Femur (tissue), 1 donor: Measurements from ENCODE around the gene TMEM128.
"Not testable (repeated sequence)": the region's sequence is repeated elsewhere in the genome, so short reads cannot be mapped to it uniquely, and the experiment has no call there.

Source experiments
- DNase-seq: peaks from one replicate; pipeline ENCODE4 v3.0.0-alpha.2; 2017

Gene TMEM128, protein sequence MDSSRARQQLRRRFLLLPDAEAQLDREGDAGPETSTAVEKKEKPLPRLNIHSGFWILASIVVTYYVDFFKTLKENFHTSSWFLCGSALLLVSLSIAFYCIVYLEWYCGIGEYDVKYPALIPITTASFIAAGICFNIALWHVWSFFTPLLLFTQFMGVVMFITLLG

DNA sequence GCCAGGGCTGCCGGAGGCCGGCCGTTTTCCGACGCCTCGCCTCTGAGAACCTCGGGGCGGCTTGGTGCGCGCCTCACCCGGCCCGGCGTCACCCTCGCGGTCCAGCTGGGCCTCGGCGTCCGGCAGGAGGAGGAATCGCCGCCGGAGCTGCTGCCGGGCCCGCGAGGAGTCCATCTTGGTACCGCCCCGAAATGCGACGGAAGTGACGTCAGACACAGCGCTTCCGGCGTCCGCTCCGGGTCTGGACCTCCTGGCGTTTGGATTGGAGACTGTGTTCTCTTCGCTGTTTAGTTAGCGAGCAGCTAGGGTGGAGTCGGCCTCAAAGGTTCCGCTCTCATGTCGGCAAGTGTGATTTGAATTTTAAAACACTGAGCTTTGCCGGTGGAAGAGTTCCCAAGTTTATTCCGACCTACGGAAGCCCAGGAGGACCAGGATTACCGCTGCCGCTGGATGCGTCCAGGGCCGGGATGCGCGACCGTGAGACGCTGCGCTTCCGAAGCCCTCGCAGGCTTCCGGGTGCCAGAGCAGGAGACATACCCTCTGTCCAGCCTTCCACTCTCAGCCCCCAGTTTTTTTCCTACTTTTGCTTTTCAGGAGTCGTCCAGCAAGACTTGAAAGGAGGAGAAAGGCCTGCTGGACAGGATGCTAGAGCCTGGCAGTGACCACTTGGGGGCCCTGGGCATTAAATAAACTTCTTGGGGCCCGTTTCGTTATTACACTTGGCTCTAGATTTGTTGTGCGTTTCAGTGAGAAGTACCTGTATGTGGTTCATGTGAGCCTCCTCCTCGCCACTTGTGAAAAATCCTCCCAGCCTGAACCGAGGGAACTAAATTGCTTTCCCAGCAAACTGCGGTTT is at the start of gene TMEM128:
TMEM128 (minus strand) TSS at position 195 of the 856 bp plus-strand sequence; CDS start at position 174, 21 bp downstream.
- DNase-seq = peak; percentile 97

DNA sequence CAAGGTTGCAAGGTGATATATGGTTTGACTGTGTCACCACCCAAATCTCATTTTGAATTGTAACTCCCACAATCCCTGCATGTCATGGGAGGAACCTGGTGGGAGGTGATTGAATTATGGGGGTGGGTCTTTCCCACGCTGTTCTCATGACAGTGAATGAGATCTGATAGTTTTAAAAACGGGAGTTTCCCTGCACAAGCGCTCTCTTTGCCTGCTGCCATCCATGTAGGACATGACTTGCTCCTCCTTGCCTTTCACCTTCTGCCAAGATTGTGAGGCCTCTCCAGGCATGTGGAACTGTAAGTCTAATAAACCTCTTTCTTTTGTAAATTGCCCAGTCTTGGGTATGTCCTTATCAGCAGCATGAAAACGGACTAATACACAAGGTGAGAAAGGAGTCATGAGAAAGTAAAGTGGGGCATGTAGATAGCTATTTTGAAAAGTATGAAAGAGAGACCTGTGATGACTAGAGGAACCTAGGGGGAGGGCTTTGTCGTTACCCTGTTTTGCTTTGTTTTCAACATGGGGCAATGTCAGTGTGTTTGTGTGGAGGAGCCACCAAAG is 48.3 kb upstream of the TMEM128 start:
- DNase-seq = no peak

DNA sequence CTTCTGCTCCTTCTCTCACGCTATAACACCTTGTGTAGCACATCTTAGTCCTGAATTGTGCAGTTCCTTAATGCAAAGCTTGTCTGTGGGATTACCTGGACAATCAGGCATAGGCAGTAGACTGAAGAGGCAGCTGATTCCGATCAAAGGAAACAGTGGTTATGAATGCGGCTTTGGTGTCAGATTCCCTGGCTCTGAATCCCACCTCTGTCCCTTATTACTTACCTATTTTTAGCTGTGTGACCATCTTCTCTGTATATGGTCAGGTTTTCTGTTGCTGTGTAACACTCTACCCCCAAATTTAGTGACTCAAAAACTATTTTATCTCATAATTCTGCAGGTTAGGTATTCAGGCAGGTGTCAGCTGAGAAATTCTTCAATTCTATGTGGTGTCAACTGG is 45.3 kb upstream of the TMEM128 start:
- DNase-seq = no peak

DNA sequence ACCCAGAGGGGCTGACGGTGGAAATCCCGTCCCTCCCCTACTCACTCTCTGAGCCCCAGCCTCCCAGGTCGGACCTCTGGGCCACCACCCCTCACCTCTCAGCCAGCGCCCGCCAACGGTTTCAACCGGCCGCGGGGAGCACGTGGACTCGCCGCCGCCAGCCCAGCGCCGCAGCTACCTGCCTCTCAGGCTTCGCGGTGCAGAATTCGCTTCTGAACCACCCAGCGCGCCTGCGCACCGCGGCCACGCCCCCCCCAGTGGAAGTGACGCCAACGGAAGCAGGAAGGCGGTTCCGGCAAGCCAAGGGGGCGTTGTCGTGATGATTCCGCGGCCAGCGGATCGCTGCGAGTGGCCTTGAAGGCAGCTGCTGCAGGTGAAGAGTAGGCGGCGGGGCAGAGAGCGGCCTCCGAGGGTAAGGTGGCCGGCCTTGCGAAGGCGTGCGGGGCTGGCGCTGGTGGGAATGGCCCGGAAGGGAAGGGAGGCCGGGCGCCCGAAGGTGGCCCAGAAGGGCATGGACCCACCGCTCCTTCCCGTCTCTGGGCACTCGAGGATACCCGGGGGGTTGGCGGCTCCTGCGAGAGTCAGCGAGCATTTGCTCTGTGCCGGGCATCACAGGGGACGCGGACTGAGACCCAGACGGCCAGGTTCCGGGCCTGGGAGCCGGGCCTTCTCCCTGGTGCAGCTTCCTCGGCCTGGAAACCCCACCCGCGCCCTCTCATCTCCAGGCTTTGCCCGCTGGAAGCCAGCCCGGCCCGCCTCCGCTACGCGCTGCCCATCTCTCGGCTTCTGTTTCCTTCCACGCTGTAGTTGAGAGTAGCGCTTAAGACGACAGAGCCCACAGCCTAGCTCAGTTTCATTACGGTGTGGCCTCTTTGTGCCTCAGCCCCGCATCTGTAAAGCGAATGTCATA is 42.2 kb upstream of the TMEM128 start, which contains the start of the genes LYAR and ZBTB49:
LYAR (minus strand) TSS at position 214 of the 910 bp plus-strand sequence. CDS start 6,412 bp downstream, outside the sequence.
ZBTB49 (plus strand) TSS at position 311 of the 910 bp plus-strand sequence. CDS start 9,695 bp downstream, outside the sequence.
- peak; percentile 97 for DNase-seq

DNA sequence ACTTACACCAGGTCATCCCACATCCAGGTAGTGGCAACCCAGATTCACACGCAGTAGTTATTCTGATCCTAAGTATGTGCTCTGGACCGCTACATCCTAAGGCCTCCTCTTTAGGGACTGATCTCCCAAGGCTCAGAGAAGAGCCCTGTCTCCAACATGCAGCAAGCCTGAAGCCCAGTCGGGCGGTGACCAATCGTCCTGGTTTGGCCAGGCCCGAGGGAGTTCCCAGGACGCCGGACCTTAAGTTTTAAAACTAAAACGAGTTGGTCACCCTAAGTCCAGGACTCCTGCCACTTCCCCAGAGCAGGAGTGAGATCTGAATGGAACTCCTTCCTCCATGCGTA is 41.5 kb upstream of the TMEM128 start:
- DNase-seq = no peak

DNA sequence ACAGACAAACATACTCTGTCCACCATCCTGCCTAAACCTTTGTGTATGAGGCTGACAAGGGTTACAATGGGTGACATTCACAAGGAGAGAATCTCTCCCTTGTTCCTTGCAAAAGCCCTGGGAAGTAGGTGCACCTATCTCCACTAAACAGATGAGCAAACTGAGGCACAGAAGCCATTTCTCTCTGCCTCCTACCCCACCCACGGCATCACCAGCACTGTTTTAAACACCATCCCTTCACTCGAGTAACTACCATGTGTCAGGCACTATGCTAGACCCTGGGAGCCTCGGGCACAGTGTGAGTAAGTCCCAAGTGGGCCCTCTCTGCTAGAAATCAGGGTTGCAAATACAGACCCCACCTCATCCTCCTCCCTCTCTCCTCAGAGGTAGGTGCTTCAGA is 41.0 kb upstream of the TMEM128 start:
- no peak for DNase-seq

DNA sequence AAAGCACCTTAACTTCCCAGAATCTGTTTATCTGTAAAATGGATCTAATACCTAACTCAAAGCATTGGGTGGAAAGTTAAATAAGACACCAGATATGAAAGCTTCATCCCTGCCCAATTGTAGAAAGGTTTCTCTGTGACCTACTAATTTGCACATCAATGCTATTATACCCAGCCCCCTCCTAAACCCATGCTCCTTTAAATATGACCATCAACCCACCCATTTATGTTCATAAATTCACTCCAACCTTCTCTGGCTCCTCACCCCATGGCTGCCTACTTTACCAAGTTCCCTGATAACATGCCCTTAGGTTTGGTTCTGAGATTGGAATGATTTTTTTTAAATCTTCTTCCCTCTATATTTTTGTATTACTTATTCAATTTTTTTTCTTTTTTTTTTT is 40.1 kb upstream of the TMEM128 start:
- no peak for DNase-seq

DNA sequence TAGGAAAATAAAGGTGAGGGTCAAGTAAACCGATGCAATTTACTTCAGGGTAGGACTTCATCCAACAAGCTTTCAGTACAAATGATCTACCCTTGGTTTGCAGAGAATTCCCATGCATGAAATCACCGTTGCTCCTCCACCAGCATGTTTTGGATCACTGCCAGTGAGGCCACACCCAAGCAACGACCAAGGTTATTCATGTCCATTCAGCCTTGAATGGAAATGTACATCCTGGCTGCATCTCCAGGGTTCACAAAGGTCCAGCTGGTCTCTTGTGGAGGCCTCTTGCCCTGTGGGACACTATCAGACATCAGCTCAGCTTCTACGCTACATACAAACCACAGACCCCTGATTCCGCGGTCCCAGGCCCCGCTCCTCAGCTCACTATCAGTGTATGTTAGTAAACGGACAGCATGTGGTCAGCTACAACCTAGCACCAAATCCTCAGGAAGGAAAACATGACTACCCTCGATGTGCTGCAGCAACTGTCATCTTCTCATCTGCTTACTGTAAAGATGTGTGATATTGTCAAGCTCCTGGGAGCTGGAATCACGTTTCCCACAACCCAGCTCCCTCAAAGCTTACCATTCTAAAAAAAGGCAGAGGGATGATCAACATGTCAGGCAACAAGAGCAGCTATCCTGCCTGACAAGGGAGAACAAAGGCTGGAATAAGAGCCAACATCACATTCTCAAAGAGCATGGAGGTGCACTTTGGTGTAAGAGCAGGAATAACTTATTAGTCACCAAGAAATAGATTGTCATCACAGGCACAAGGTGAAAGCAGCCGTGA is 37.0 kb upstream of the TMEM128 start:
- DNase-seq = no peak

DNA sequence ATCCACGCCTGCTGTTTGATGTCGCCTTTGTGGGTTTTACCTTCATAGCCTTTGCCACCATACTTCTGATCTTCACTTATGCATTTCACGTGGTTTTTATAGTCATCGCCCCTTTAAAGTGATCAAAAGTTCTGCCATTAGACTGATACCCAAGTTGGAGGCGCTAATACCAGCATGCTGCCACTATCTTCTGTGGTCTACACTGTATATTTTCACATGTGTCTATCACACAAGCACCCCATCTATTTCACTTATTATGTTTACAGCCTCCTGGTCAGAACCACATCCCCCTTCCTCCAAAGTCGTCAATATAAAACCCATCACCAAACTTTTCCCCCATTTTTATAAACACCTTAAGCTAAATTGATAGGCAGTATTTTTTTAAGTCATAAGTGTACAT is 33.8 kb upstream of the TMEM128 start:
- DNase-seq = no peak

DNA sequence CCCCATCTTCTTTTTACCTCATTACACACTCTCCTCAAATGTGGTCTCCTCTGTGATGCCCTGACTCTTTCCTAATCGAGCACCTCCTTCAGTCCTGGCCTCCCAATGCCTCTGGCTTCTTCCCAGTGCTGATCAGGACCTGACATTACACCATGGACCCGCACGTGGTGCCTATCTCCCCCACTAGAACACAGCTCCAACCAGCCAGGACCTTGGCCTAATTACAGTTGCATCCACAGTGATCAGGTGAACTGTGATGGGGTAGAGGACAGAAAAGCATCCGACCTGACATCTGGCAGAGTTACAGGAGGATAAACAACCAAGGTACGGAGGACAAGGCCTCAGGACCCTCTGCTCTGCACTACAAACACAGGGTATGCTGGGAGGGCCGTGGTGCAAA is 29.5 kb upstream of the TMEM128 start:
- DNase-seq = no peak

DNA sequence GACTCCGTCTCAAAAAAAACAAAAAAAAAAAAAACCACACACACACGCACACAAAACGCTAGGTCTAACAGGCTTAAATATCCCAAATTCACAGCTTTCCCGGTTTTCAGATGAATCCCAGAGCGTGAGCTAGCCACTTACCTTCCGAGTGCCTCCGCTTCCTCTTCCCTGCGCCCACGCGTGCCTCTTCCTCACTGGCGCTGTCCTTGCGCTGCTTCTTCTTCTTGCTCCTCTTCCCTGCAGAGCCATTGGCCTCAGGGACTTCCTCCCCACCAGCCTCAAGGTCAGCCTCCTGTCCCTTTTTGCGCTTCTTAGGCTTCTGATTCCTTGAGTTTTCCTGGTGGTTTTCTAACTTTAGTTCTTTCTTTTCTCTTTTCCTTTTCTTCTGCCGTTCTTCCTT is 26.2 kb upstream of the TMEM128 start:
- no peak for DNase-seq

DNA sequence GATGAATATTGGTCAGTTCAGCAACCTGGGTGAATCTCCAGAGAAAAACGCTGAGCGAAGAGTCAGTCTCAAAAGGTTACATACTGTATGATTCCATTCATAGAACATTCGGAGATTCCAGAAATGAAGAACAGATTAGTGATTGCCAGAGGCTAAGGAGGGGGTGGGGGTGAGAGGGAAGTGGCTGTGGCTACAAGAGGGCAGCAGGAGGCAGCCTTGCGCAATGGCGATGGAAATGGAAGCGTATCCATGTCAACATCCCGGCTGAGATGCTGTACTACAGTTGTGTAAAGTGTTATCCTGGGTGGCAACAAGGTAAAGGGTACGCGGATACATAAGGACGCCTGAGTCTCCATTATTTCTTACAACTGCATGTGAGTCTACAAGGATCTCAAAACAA is 23.9 kb upstream of the TMEM128 start:
- no peak for DNase-seq

DNA sequence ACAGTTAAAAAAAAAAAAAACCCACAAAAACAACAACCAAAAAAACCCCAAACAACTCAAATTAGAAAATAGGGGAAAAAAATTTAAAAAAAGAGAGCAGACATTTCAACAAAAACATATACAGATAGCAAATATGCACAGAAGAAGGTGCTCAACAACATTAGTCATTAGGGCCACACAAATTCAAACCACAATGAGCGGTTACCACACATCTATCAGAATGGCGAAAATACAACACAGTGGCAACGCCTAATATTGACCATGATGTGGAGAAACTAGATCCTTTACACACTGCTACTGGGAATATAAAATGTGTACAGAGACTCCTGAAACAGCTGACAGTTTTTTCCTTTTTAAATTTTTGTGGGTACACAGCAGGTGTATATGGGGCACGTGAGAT is 22.5 kb upstream of the TMEM128 start:
- no peak for DNase-seq

DNA sequence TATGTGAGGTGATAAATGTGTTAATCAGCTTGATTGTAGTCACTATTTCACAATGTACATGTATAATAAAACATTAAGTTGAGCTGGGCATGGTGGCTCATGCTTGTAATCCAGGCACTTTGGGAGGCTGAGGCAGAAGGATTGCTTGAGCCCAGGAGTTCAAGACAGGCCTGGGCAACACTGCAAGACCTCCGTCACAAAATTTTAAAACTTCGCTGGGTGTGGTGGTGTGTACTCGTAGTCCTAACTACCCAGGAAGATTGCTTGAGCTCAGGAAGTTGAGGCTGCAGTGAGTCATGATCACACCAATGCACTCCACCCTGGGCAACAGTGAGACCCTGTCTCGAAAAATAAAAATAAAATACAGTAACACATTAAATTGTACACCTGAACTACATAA is 21.8 kb upstream of the TMEM128 start:
- DNase-seq = no peak

DNA sequence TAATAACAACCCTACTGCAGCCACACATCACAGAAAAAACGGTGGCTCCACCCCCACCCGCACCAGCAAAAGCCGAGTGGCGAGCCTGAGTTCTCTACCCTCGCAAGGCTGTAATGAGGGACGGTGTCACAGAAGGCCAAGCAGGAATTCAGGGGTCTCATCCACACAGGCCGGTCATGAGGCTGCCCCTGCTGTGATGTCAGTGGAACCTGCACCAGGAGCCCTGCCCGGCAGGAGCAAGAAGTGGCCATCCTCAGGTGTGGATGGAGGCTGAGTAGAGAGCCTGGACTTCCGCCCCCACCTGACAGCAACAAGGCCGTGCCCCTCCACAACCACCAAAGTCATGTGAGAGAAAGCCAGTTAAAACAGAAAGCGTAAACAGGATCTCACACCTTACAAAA is 21.3 kb upstream of the TMEM128 start:
- no peak for DNase-seq

DNA sequence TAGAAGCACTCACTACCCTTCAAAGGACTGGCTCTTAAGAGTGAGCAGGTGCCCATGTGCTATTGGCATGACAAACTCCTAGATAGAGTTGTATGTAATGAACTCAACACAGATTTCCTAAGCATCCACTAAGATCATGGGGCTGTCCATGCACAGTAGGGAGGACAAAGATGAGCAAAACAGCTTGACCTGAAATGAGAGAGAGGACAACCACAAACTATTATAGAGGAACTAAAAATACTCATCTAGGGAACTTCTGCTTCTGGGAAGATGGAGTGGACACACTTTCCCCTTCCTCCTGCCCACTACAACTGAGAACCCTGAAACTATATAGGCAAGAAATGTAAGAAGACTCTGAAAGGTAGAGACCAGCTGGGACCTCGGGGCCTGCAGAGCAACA is 20.8 kb upstream of the TMEM128 start:
- no peak for DNase-seq

DNA sequence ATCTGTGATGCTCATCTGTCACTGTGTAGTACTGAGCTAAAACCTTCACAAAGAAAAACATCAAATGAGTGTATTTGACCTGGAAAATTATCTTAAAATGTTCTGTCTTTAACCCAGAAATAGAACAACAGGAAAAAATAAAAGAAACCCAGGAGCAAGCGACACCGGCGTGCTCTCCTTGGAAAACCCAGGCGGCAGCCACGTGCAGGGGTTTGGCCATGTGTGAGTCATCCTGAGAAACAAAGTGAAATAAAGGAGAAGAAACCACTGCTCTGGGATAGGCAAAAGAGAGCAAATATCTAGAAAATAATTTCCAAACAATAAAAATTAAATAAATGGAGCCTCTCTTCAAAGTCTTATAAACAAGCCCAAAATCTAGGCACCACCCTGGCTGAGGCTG is 20.0 kb upstream of the TMEM128 start:
- no peak for DNase-seq

DNA sequence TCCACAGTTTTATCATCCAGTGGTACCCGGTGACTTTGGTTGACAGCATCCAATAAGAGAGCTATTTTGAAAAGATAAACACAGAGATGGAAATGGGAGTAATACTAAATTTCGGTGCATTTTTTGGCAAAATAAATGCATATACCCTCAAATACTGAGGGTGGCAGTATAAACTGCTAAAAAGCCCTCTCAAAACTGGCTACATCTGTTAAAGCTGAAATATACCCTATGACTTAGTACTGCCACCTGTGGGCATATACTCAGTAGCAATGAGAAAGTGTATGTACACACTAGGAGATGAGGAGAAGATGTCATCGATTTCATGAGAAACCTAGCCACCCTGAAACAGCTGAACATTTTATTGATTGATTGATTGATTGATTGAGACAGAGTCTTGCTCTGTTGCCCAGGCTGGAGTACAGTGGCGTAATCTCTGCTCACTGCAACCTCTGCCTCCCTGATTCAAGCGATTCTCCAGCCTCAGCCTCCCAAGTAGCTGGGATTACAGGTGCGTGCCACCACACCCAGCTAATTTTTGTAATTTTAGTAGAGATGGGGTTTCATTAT is 12.2 kb upstream of the TMEM128 start:
- DNase-seq = no peak

DNA sequence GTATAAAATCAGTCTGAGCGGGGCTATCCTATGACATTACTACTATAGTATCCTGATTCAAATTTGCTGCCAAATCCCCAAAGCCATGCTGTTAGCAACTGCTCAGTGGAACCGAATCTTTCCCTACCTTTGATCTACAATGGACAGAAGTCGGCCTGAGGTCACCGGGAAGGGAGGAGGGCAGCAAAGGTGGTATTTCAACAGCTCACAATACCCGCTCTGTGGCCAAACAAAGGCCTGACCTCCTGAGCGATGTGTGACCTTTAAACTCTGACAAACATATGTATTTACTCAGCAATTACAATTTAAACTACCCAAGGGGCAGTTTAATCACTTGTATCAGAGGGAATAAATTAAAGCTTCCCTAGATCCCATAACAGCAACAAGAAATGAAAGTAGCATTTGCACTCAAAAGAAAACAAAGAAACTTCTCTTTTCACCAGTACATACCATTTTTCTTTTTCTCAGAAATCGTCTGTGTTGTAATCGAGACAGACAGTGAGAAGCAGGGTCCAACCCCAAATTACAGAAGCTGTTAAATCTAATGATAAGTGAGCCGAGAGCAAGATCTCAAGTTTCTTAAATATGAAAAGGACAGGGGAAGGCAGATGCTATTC is 11.6 kb upstream of the TMEM128 start:
- no peak for DNase-seq

DNA sequence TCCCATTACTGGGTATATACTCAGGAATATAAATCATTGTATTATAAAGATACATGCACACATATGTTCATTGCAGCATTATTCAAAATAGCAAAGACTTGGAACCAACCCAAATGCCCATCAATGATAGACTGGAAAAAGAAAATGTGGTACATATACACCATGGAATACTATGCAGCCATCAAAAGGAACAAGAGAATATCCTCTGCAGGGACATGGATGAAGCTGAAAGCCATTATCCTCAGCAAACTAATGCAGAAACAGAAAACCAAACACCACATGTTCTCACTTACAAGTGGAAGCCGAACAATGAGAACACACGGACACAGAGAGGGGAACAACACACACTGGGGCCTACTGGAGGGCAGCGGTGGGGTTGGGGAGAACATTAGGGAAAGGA is 9.7 kb upstream of the TMEM128 start:
- DNase-seq = not testable (repeated sequence)

DNA sequence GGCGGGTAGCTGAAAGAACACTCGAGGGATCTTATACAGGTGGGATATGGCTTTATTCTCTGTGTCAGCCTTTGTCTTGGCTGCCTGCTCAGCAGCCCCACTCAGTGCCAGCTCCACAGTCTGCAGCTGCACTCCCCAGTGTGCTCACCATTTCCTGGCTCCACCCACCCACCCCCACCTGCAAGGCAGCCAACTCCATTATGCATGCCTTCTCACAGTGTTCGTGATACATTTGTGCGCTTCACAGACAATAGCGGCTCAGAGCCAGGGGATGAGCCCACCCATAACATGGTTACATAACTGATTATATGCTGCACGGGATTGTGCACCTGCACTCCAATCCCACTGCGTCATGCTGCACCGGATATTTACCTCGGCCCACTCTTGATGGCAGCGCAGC is 8.8 kb upstream of the TMEM128 start:
- no peak for DNase-seq
